Hepatocyte (in vitro differentiated cells): ENCODE results near the gene ITPR2. TPM values are rescaled to one million over a fixed set of nuclear protein-coding genes. Genes with fewer than 3 reads are reported as not detected.

Source experiments
- DNase-seq: peaks from one replicate; pipeline ENCODE4 v3.0.0-alpha.2; 2016; ENCODE audit warnings: low spot score
- H2AFZ ChIP-seq: fragments of 200-600 bp; sonication (generic); 2 replicates; pipeline ENCODE4 v1.6.0; 2016; ENCODE audit warnings: antibody characterized with exemption, mild to moderate bottlenecking
- H3K27ac ChIP-seq: fragments of 200-600 bp; sonication (generic); 2 replicates; pipeline ENCODE4 v1.5.1; 2016; ENCODE audit warnings: mild to moderate bottlenecking
- H3K27me3 ChIP-seq: fragments of 200-600 bp; sonication (generic); 2 replicates; pipeline ENCODE4 v1.6.1; 2016
- H3K36me3 ChIP-seq: fragments of 200-600 bp; sonication (generic); replicated peaks from 2 replicates; pipeline ENCODE4 v1.5.1; 2016; ENCODE audit warnings: low read depth; ENCODE audit not compliant: insufficient read depth
- H3K4me1 ChIP-seq: fragments of 200-600 bp; sonication (generic); 2 replicates; pipeline ENCODE4 v1.5.1; 2016; ENCODE audit warnings: mild to moderate bottlenecking, moderate library complexity; ENCODE audit not compliant: insufficient read depth
- H3K4me2 ChIP-seq: fragments of 200-600 bp; sonication (generic); 2 replicates; pipeline ENCODE4 v1.6.0; 2016
- H3K4me3 ChIP-seq: fragments of 200-600 bp; sonication (generic); 2 replicates; pipeline ENCODE4 v1.5.1; 2016; ENCODE audit warnings: mild to moderate bottlenecking
- H3K79me2 ChIP-seq: fragments of 200-600 bp; sonication (generic); 2 replicates; pipeline ENCODE4 v1.6.0; 2017; ENCODE audit warnings: mild to moderate bottlenecking
- H3K9me2 ChIP-seq: fragments of 200-600 bp; sonication (generic); replicated peaks from 2 replicates; pipeline ENCODE4 v1.6.0; 2017; ENCODE audit warnings: mild to moderate bottlenecking; ENCODE audit not compliant: insufficient read depth
- H3K9me3 ChIP-seq: fragments of 200-600 bp; sonication (generic); 2 replicates; pipeline ENCODE4 v1.5.1; 2016; ENCODE audit warnings: low read depth, mild to moderate bottlenecking
- H4K20me1 ChIP-seq: fragments of 200-600 bp; sonication (generic); 2 replicates; pipeline ENCODE4 v1.6.0; 2016; ENCODE audit warnings: mild to moderate bottlenecking; ENCODE audit not compliant: insufficient read depth, poor library complexity, severe bottlenecking
- CTCF ChIP-seq: fragments of 200-600 bp; sonication (generic); IDR thresholded peaks from 2 replicates; pipeline ENCODE4 v1.5.1; 2016; ENCODE audit warnings: antibody characterized with exemption, mild to moderate bottlenecking; ENCODE audit not compliant: poor library complexity
- EZH2 ChIP-seq: fragments of 200-600 bp; sonication (generic); IDR thresholded peaks from 2 replicates; pipeline ENCODE4 v1.6.1; 2016; ENCODE audit warnings: antibody characterized with exemption, mild to moderate bottlenecking, borderline replicate concordance
- EZH2phosphoT487 ChIP-seq: fragments of 200-600 bp; sonication (generic); IDR thresholded peaks from one replicate; pipeline ENCODE4 v1.6.1; 2018; ENCODE audit warnings: antibody characterized with exemption, mild to moderate bottlenecking, low read depth, moderate library complexity; ENCODE audit not compliant: unreplicated experiment, severe bottlenecking
- WGBS: methylation state at CpG from one replicate; pipeline ENCODE4 v1.1.6; 2016; ENCODE audit warnings: low lambda C conversion rate; ENCODE audit errors: missing lambda C conversion rate; 5-methylcytosine and 5-hydroxymethylcytosine counted together
- polyA plus RNA-seq: library from polyadenylated mRNA; unstranded; fragments of >200 nt; fragmentation: Nextera tagmentation; extraction: Ambion mirVana; gene quantifications from 2 replicates; pipeline ENCODE4 v1.2.1, GENCODE V29; 2016
- total RNA-seq: library from RNA; depleted of rRNA; stranded (reverse); fragments of >200 nt; gene quantifications from 2 replicates; pipeline ENCODE4 v1.2.3, GENCODE V29; 2014

ITPR2 gene
- total and polyA plus RNA-seq, 2 experiments from 2014 or later, result 22.0 to 51.4 TPM

GRCh38 chr12:26452511-26452910, 380.5 kb downstream of the ITPR2 start:
- Histone ChIP-seq H3K4me1 (no peaks in the 10 kb centered on the region), H3K9me3 (no peaks in the 10 kb centered on the region), H2AFZ (no peak overlapping the region), H3K27ac (no peak overlapping the region), H3K27me3 (no peaks in the 10 kb centered on the region), H3K36me3 (no peaks in the 10 kb centered on the region), H3K9me2 (no peaks in the 10 kb centered on the region), H3K4me3 (no peak overlapping the region), H4K20me1 (no peaks in the 10 kb centered on the region), H3K79me2 (no peaks in the 10 kb centered on the region), H3K4me2 (no peak overlapping the region)
- DNase-seq, result no peak
- WGBS, result 81% methylated on average over 6 of the region's 6 CpGs
- TF ChIP-seq EZH2phosphoT487 (no peak), EZH2 (no peak), CTCF (no peak)

- Histone ChIP-seq H3K27ac (no peak overlapping the region), H2AFZ (no peak overlapping the region), H4K20me1 (no peaks in the 10 kb centered on the region), H3K27me3 (no peaks in the 10 kb centered on the region), H3K4me1 (no peaks in the 10 kb centered on the region), H3K4me3 (no peak overlapping the region), H3K36me3 (no peaks in the 10 kb centered on the region), H3K9me3 (no peaks in the 10 kb centered on the region), H3K4me2 (no peak overlapping the region), H3K9me2 (no peaks in the 10 kb centered on the region), H3K79me2 (no peaks in the 10 kb centered on the region)
- DNase-seq, result no peak
- TF ChIP-seq EZH2phosphoT487 (no peak), EZH2 (no peak), CTCF (no peak)
- 85% methylated on average over 4 of the region's 4 CpGs for WGBS
Measured at GRCh38 chr12:26451763-26452162, 381.2 kb downstream of the ITPR2 start.

GRCh38 chr12:26445909-26446308, 387.1 kb downstream of the ITPR2 start:
- Histone ChIP-seq H3K4me1 (no peaks in the 10 kb centered on the region), H3K4me2 (no peak overlapping the region), H3K4me3 (no peak overlapping the region), H3K79me2 (no peaks in the 10 kb centered on the region), H3K9me2 (no peaks in the 10 kb centered on the region), H2AFZ (no peak overlapping the region), H3K27me3 (no peaks in the 10 kb centered on the region), H4K20me1 (no peaks in the 10 kb centered on the region), H3K9me3 (no peaks in the 10 kb centered on the region), H3K36me3 (no peaks in the 10 kb centered on the region), H3K27ac (no peak overlapping the region)
- DNase-seq, result no peak
- TF ChIP-seq CTCF (no peak), EZH2 (no peak), EZH2phosphoT487 (no peak)
- 68% methylated on average over 2 of the region's 2 CpGs for WGBS

GRCh38 chr12:26443309-26443708, 389.7 kb downstream of the ITPR2 start:
- Histone ChIP-seq H3K4me2 (no peak overlapping the region), H3K27ac (no peak overlapping the region), H3K9me3 (no peaks in the 10 kb centered on the region), H4K20me1 (no peaks in the 10 kb centered on the region), H3K79me2 (no peaks in the 10 kb centered on the region), H3K36me3 (no peaks in the 10 kb centered on the region), H2AFZ (no peak overlapping the region), H3K4me1 (no peaks in the 10 kb centered on the region), H3K27me3 (no peaks in the 10 kb centered on the region), H3K4me3 (no peak overlapping the region), H3K9me2 (no peaks in the 10 kb centered on the region)
- no peak for DNase-seq
- 96% methylated on average over 2 of the region's 2 CpGs for WGBS
- TF ChIP-seq EZH2phosphoT487, result no peak
- TF ChIP-seq CTCF, result no peak
- no peak for TF ChIP-seq EZH2
